ENCODE data around the gene CKB.

Gene CKB

GRCh38 chr14:103501041-103501870, 21.4 kb downstream of the CKB start:
- DNase-seq = no peak
- no peaks in the 10 kb centered on the region for H4K20me1 ChIP-seq (ENCODE audit: insufficient read depth, low read length)
- no peaks in the 10 kb centered on the region for H3K4me1 ChIP-seq (ENCODE audit: low read length)
- H3K27ac ChIP-seq (ENCODE audit: low read length) = no peak overlapping the region
- no peak overlapping the region for H3K9ac ChIP-seq (ENCODE audit: low read length)
- H3K4me2 ChIP-seq (ENCODE audit: low read depth, low read length) = no peak overlapping the region
- H2AFZ ChIP-seq (ENCODE audit: low read length) = no peak overlapping the region
- no peaks in the 10 kb centered on the region for H3K79me2 ChIP-seq (ENCODE audit: low read length)
- no peaks in the 10 kb centered on the region for H3K9me3 ChIP-seq (replicated peaks; ENCODE audit: insufficient read depth, low read length)
- no peaks in the 10 kb centered on the region for H3K9me2 ChIP-seq (replicated peaks; ENCODE audit: insufficient read depth, low read length)
- H3K36me3 ChIP-seq (replicated peaks; ENCODE audit: insufficient read depth, low read length) = no peaks in the 10 kb centered on the region
- TF ChIP-seq CTCF (IDR thresholded peaks at IDR 0.05; ENCODE audit: low read length) (no peak), EZH2phosphoT487 (IDR thresholded peaks at IDR 0.05; ENCODE audit: low read length) (no peak), EZH2 (optimal IDR thresholded peaks at IDR 0.05; ENCODE audit: low read depth, low read length) (no peak)
- H3K27me3 ChIP-seq (replicated peaks; ENCODE audit: insufficient read depth, low read length) = no peaks in the 10 kb centered on the region
- H3F3A ChIP-seq (ENCODE audit: insufficient read depth, low read length) = no peaks in the 10 kb centered on the region
- H3K4me3 ChIP-seq (ENCODE audit: low read length) = no peak overlapping the region

GRCh38 chr14:103500148-103500990, 22.3 kb downstream of the CKB start:
- Histone ChIP-seq H3F3A (ENCODE audit: insufficient read depth, low read length) (no peaks in the 10 kb centered on the region), H3K4me3 (ENCODE audit: low read length) (no peak overlapping the region), H3K27me3 (replicated peaks; ENCODE audit: insufficient read depth, low read length) (no peaks in the 10 kb centered on the region), H3K9me3 (replicated peaks; ENCODE audit: insufficient read depth, low read length) (no peaks in the 10 kb centered on the region), H3K36me3 (replicated peaks; ENCODE audit: insufficient read depth, low read length) (no peaks in the 10 kb centered on the region), H2AFZ (ENCODE audit: low read length) (no peak overlapping the region), H3K79me2 (ENCODE audit: low read length) (no peaks in the 10 kb centered on the region), H3K9me2 (replicated peaks; ENCODE audit: insufficient read depth, low read length) (no peaks in the 10 kb centered on the region), H3K27ac (ENCODE audit: low read length) (no peak overlapping the region), H3K9ac (ENCODE audit: low read length) (no peak overlapping the region), H3K4me2 (ENCODE audit: low read depth, low read length) (no peak overlapping the region), H4K20me1 (ENCODE audit: insufficient read depth, low read length) (no peaks in the 10 kb centered on the region), H3K4me1 (ENCODE audit: low read length) (no peaks in the 10 kb centered on the region)
- TF ChIP-seq EZH2 (optimal IDR thresholded peaks at IDR 0.05; ENCODE audit: low read depth, low read length) (no peak), CTCF (IDR thresholded peaks at IDR 0.05; ENCODE audit: low read length) (peak; percentile 71), EZH2phosphoT487 (IDR thresholded peaks at IDR 0.05; ENCODE audit: low read length) (no peak)
- peak; percentile 27 for DNase-seq

DNA sequence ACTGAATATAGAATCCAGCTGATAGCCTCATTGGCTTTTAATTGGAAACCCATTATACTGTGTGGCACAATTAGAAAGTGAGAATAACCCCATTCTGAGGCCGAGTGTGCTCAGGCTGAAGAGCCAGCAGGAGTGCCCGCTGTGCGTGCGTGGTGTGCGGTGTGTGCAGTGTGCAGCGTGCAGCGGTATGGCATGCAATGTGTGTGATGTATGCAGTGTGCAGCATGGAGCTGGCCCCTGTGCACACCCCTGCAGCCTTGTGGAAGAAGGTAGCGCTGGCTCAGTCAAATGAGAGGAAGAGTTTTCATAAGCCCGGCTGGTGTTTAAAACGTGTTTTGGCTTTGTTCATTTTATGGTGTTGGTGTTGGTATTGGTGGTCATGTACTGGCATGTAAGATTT, 22.9 kb downstream of the CKB start:
- Histone ChIP-seq H3K9me3 (replicated peaks; ENCODE audit: insufficient read depth, low read length) (no peaks in the 10 kb centered on the region), H3F3A (ENCODE audit: insufficient read depth, low read length) (no peaks in the 10 kb centered on the region), H3K4me3 (ENCODE audit: low read length) (no peak overlapping the region), H3K27me3 (replicated peaks; ENCODE audit: insufficient read depth, low read length) (no peaks in the 10 kb centered on the region), H3K36me3 (replicated peaks; ENCODE audit: insufficient read depth, low read length) (no peaks in the 10 kb centered on the region), H3K4me1 (ENCODE audit: low read length) (no peaks in the 10 kb centered on the region), H3K79me2 (ENCODE audit: low read length) (no peaks in the 10 kb centered on the region), H4K20me1 (ENCODE audit: insufficient read depth, low read length) (no peaks in the 10 kb centered on the region), H2AFZ (ENCODE audit: low read length) (no peak overlapping the region), H3K4me2 (ENCODE audit: low read depth, low read length) (no peak overlapping the region), H3K9ac (ENCODE audit: low read length) (no peak overlapping the region), H3K27ac (ENCODE audit: low read length) (no peak overlapping the region), H3K9me2 (replicated peaks; ENCODE audit: insufficient read depth, low read length) (no peaks in the 10 kb centered on the region)
- TF ChIP-seq EZH2 (optimal IDR thresholded peaks at IDR 0.05; ENCODE audit: low read depth, low read length) = no peak
- TF ChIP-seq CTCF (IDR thresholded peaks at IDR 0.05; ENCODE audit: low read length) = no peak
- TF ChIP-seq EZH2phosphoT487 (IDR thresholded peaks at IDR 0.05; ENCODE audit: low read length) = no peak
- no peak for DNase-seq

All from MM.1S (cell line).